CD4-positive, alpha-beta T cell (primary cell): ENCODE measurements around the gene DKKL1. TPM values are rescaled to one million over a fixed set of nuclear protein-coding genes. Genes with fewer than 3 reads are reported as not detected.

ENCODE experiments used
- ATAC-seq: fragments of 200-7000 bp; cut with Tn5 transposase; one replicate; pipeline ENCODE4 v1.10.0; 2022; ENCODE audit warnings: mild to moderate bottlenecking; ENCODE audit not compliant: poor library complexity
- CTCF ChIA-PET: fragments of 350-600 bp; sonication (Branson Sonifier 250); formaldehyde crosslinking; loops from one replicate; lab custom pipeline; 2021; ENCODE audit warnings: antibody characterized with exemption, inconsistent platforms; lab: Charles Lee
- POLR2A ChIA-PET: fragments of 350-600 bp; sonication (Branson Sonifier 250); formaldehyde crosslinking; loops from one replicate; lab custom pipeline; 2021; ENCODE audit warnings: antibody characterized with exemption, inconsistent platforms; lab: Charles Lee
- DNase-seq, 14 experiments: peaks; one replicate each; pipeline ENCODE4 v3.0.0-alpha.2; 2013 to 2020; ENCODE audit warnings: mixed read lengths in 2 of 14
- H3K27ac ChIP-seq, 2 donors: one replicate each; pipeline versions ENCODE4 v1.5.1 to v1.7.0; 2013; ENCODE audit warnings: low read length in 2 of 2, low read depth in 1 of 2, mild to moderate bottlenecking in 1 of 2
- H3K27me3 ChIP-seq, 2 experiments: 1 replicate in 1 of 2; 2 replicates in 1 of 2; pipeline versions ENCODE4 v1.6.1 to v1.7.0; 2013; ENCODE audit warnings: low read length in 2 of 2, control low read depth in 1 of 2, mild to moderate bottlenecking in 1 of 2, moderate library complexity in 1 of 2; ENCODE audit not compliant: insufficient read depth in 2 of 2, control insufficient read depth in 1 of 2
- H3K36me3 ChIP-seq: one replicate; pipeline ENCODE4 v1.6.1; 2013; ENCODE audit warnings: low read length, control low read depth; ENCODE audit not compliant: insufficient read depth
- H3K4me1 ChIP-seq: one replicate; pipeline ENCODE4 v1.6.1; 2013; ENCODE audit warnings: low read length, control low read depth; ENCODE audit not compliant: insufficient read depth
- H3K4me3 ChIP-seq: one replicate; pipeline ENCODE4 v1.5.1; 2013; ENCODE audit warnings: mild to moderate bottlenecking, low read length, moderate library complexity
- H3K9me3 ChIP-seq, 2 experiments: 1 replicate in 1 of 2; 2 replicates in 1 of 2; pipeline versions ENCODE4 v1.6.1 to v1.7.0; 2013; ENCODE audit warnings: low read length in 2 of 2, mild to moderate bottlenecking in 2 of 2, control low read depth in 1 of 2, moderate library complexity in 1 of 2; ENCODE audit not compliant: control insufficient read depth in 1 of 2, insufficient read depth in 1 of 2
- H3K27ac Mint-ChIP-seq: one replicate; pipeline ENCODE4 v1.8.0; 2020; ENCODE audit warnings: mixed read lengths
- H3K27me3 Mint-ChIP-seq: one replicate; pipeline ENCODE4 v1.8.0; 2021; ENCODE audit warnings: mixed read lengths
- H3K36me3 Mint-ChIP-seq: one replicate; pipeline ENCODE4 v1.8.0; 2021; ENCODE audit warnings: low read depth, mixed read lengths
- H3K4me1 Mint-ChIP-seq: one replicate; pipeline ENCODE4 v1.8.0; 2021; ENCODE audit warnings: low read depth, mixed read lengths
- H3K4me3 Mint-ChIP-seq: one replicate; pipeline ENCODE4 v1.8.0; 2020; ENCODE audit warnings: mild to moderate bottlenecking, mixed read lengths
- H3K9me3 Mint-ChIP-seq: one replicate; pipeline ENCODE4 v1.8.0; 2020; ENCODE audit warnings: mixed read lengths
- intact Hi-C, 2 experiments: fragments of 100-400 bp; cut with DNase I in 1 of 2; cut with micrococcal nuclease in 1 of 2; formaldehyde crosslinking; loops; one replicate each; pipeline versions ENCODE4 v1.15.1 to v1.9.0; 2023 to 2025; cut with DNase I, micrococcal nuclease
- total RNA-seq, 174 experiments: library from RNA in 2 of 174; stranded (reverse) in 2 of 174; gene quantifications; one replicate each; pipeline ENCODE4 v1.2.3 and lab custom pipeline; 2021 to 2026
- TF ChIP-seq, protein P1 (sequence below): fragments of 200-600 bp; IDR thresholded peaks from one replicate; pipeline ENCODE4 v1.8.0; 2022; ENCODE audit warnings: antibody characterized with exemption, mild to moderate bottlenecking

Gene DKKL1
- total RNA-seq, 2 experiments from 2014 or later: not detected

DNA sequence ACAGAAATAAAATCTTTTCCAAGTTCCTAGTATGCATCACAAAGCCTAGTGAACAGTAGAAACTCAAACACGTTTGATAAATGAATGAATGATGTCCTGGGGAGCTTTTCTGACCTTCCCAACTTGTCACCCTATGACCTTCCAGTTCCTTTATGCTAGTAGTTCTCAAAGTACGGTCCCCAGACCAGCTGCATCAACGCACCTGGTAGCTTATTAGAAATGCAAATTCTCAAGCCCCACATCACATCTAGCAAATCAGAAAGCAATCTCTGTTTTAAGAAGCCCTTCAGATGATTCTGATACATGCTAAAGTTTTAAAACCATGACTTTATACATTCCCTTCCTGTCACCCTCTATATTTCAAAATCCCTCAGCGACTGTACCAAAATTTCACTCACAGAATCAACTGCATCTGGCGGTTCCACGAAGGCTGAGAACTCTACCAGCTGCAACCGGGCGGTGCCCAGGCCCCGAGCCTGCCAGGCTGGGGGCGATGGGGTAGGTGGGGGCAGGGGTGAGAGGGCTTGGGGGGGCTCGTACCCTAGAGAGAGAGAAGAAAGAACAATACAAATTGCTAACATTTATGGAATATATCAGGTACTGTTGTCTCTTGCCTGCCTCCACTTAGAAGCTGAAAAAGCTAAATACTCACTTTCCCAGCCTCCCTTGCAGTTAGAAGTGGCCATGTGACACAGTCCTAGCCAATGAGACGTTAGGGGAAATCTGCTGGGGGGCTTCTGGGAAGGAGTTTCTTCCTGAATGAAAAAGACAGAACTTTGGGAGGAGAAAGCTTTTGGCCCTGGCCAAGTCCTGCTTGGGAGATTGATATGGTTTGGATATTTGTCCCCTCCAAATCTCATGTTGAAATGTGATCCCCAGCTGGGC is 15.1 kb upstream of the DKKL1 start:
- H3K9me3 ChIP-seq: no peaks in the 10 kb centered on the region
- H3K27ac ChIP-seq: no peak overlapping the region
- ChIA-PET CTCF (no interaction called here), POLR2A (no interaction called here)
- intact Hi-C loops: no loop called here
- ATAC-seq (no peak), DNase-seq (no peak)
- H3K4me3 ChIP-seq: no peak overlapping the region
- Mint-ChIP-seq H3K4me1 (no peaks in the 10 kb centered on the region), H3K4me3 (no peak overlapping the region), H3K36me3 (no peaks in the 10 kb centered on the region), H3K27ac (no peak overlapping the region), H3K27me3 (peaks cover 4% of the 10 kb centered on the region), H3K9me3 (no peaks in the 10 kb centered on the region)
- H3K4me1 ChIP-seq: peaks cover 2% of the 10 kb centered on the region
- H3K36me3 ChIP-seq: no peaks in the 10 kb centered on the region
- TF ChIP-seq, protein P1, sequence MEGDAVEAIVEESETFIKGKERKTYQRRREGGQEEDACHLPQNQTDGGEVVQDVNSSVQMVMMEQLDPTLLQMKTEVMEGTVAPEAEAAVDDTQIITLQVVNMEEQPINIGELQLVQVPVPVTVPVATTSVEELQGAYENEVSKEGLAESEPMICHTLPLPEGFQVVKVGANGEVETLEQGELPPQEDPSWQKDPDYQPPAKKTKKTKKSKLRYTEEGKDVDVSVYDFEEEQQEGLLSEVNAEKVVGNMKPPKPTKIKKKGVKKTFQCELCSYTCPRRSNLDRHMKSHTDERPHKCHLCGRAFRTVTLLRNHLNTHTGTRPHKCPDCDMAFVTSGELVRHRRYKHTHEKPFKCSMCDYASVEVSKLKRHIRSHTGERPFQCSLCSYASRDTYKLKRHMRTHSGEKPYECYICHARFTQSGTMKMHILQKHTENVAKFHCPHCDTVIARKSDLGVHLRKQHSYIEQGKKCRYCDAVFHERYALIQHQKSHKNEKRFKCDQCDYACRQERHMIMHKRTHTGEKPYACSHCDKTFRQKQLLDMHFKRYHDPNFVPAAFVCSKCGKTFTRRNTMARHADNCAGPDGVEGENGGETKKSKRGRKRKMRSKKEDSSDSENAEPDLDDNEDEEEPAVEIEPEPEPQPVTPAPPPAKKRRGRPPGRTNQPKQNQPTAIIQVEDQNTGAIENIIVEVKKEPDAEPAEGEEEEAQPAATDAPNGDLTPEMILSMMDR: no peak
- H3K27me3 ChIP-seq: no peaks in the 10 kb centered on the region

DNA sequence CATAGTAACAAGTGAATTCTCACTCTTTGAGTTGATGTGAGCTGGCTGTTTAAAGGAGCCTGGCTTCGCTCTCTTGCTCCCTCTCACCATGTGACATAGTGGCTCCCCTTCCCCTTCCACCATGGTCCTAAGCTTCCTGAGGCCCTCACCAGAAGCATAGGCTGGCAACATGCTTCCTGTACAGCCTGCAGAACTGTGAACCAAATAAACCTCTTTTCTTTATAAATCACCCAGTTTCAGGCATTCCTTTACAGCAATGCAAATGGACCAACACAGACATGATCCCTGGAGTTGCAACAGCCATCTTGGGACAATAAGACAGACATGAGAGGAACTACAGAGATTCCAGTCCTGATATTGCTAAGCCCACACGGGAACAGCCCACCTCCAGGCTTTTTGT is 14.1 kb upstream of the DKKL1 start:
- Histone ChIP-seq H3K9me3 (no peaks in the 10 kb centered on the region), H3K36me3 (no peaks in the 10 kb centered on the region), H3K27me3 (no peaks in the 10 kb centered on the region), H3K4me1 (peaks cover 2% of the 10 kb centered on the region), H3K4me3 (no peak overlapping the region), H3K27ac (no peak overlapping the region)
- Mint-ChIP-seq H3K4me1 (no peaks in the 10 kb centered on the region), H3K9me3 (no peaks in the 10 kb centered on the region), H3K36me3 (no peaks in the 10 kb centered on the region), H3K27ac (no peak overlapping the region), H3K27me3 (peaks cover 4% of the 10 kb centered on the region), H3K4me3 (no peak overlapping the region)
- DNase-seq (no peak), ATAC-seq (no peak)
- TF ChIP-seq, protein P1: no peak
- intact Hi-C loops: no loop called here
- CTCF ChIA-PET: no interaction called here
- POLR2A ChIA-PET: no interaction called here

DNA sequence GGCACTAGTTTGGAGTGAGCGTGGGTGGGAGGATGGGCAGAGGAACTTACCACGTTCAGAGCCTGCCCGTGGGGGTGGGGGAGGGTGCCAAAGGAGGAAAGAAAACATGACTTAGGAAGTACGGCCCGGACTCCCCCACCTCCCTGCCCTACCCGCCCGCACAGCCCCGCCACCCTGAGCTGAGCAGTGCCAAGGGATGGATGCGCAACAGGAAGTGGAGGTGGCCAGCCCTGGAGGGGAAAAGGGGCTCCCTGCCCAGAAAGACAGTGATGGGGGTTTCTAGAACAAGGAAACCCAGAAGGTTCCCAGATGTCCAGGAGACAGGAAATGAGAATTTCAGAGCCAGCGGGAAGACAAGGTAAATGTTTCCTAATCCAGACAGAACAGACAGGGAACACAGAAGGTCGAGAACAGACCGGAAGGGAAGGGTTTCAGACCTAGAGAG is 7.7 kb upstream of the DKKL1 start:
- Mint-ChIP-seq H3K4me1 (peaks cover 16% of the 10 kb centered on the region), H3K4me3 (no peak overlapping the region), H3K9me3 (no peaks in the 10 kb centered on the region), H3K36me3 (no peaks in the 10 kb centered on the region), H3K27me3 (peaks cover 30% of the 10 kb centered on the region), H3K27ac (no peak overlapping the region)
- DNase-seq (no peak), ATAC-seq (no peak)
- H3K4me1 ChIP-seq: peaks cover 8% of the 10 kb centered on the region
- intact Hi-C loops: no loop called here
- no peak overlapping the region for H3K27ac ChIP-seq
- TF ChIP-seq, protein P1: no peak
- ChIA-PET CTCF (no interaction called here), POLR2A (interaction anchor here (1.2 kb wide), 1 partner anchor 23 kb away, joined by 4 read pairs; no protein-coding TSS in a partner anchor)
- no peaks in the 10 kb centered on the region for H3K9me3 ChIP-seq
- H3K36me3 ChIP-seq: no peaks in the 10 kb centered on the region
- no peak overlapping the region for H3K4me3 ChIP-seq
- peaks cover 0 to 11% of the 10 kb centered on the region in 2 experiments for H3K27me3 ChIP-seq
